Measurements from ENCODE around the gene DOCK10. TPM values are rescaled to one million over a fixed set of nuclear protein-coding genes. Genes with fewer than 3 reads are reported as not detected.
"Not testable (repeated sequence)": the region's sequence is repeated elsewhere in the genome, so short reads cannot be mapped to it uniquely, and the experiment has no call there.

The DOCK10 gene
- total RNA-seq, 1 donor from 2014 or later: 107 TPM

DNA sequence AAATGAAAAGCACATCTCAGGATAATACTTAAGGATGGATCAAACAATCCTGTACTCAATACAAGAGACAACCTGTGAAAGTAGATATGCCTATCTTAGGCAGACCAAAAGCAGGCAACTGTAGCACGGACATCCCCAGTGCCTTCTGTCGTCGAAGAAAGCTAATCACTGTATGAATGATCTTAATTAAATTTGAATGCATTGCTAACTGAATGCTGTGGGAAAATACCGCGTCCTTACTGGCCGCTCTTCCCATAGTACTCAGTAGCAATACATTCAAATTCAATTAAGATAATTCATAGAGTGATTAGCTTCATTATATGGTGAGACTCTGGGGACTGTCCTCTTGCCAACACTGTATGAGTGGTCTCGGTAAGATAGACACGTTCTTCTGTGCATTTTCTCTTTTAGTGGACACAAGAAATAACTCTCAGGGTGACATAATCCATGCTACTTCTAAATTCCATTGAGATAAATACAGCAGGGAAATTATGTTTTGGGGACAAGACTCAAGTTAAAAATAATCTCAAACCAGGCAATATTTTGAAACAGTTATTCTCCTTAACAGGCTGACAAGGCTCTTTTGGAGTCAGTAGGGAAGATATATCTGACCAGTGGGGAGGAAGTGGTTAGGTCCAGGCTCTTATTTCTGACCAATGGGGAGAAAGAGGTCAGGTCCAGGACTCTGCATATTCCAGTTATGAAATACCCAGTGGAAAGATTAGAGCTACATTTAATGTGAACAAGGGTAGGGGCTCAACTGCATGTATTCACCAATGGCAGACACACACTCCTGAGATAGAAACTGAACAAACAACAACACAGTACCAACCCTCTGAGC, 97.3 kb downstream of the DOCK10 start:
- H3K27me3 Mint-ChIP-seq (ENCODE audit: low read depth): no peaks in the 10 kb centered on the region
- no peak for DNase-seq (ENCODE audit: low spot score)
- H3K4me3 Mint-ChIP-seq (ENCODE audit: low read depth): peak overlapping the region; percentile 83
- peaks cover 46% of the 10 kb centered on the region for H3K36me3 Mint-ChIP-seq (ENCODE audit: low read depth)
- H3K27ac Mint-ChIP-seq: peak overlapping the region; percentile 84
- H3K9me3 Mint-ChIP-seq: no peaks in the 10 kb centered on the region
- intact Hi-C loops (cut with micrococcal nuclease): no loop called here
- H3K4me1 Mint-ChIP-seq (ENCODE audit: low read depth): peaks cover 75% of the 10 kb centered on the region

DNA sequence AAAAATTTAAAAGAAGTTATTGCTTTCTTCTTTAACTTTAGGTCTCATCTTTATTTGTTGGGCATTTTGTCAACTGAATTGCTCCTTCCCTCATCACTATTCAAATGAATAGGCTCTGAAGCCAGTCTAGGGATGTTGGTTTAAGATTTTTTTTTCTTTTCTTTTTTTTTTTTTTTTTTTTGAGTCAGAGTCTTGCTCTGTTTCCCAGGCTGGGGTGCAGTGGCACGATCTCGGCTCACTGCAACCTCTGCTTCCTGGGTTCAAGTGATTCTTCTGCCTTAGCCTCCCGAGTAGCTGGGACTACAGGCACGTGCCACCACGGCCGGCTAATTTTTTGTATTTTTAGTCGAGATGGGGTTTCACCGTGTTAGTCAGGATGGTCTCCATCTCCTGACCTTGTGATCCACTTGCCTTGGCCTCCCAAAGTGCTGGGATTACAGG, 98.6 kb downstream of the DOCK10 start:
- H3K9me3 Mint-ChIP-seq; H3K27me3 Mint-ChIP-seq (ENCODE audit: low read depth): not testable (repeated sequence)
- Mint-ChIP-seq H3K36me3 (ENCODE audit: low read depth) (peaks cover 43% of the 10 kb centered on the region), H3K27ac (peak overlapping the region; percentile 84), H3K4me3 (ENCODE audit: low read depth) (peak overlapping the region; percentile 83), H3K4me1 (ENCODE audit: low read depth) (peaks cover 71% of the 10 kb centered on the region)
- intact Hi-C loops (cut with micrococcal nuclease): loop anchor here (1.0 kb wide), 1 partner anchor 18 kb away; no protein-coding TSS in a partner anchor
- peak; percentile 48 for DNase-seq (ENCODE audit: low spot score)

DNA sequence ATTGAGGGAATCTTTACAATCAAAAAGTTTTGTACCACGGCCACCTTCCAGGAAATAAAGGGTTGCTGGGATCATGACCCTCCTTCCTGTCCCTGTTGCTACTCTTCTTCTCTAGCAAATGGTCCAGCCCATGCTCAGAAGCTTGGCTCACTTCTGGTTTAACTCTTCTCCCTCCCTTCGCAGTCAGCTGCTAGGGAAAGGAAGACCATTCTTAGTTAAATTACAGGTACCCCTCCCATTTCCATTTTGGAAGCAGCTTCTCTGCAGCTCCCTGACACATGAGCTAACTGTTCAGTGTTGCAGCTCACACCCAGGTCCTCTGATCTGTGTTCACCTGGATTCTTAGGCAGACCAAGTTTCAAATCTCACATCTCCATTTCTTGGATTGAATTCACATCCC, 100.3 kb downstream of the DOCK10 start:
- H3K9me3 Mint-ChIP-seq: no peaks in the 10 kb centered on the region

DNA sequence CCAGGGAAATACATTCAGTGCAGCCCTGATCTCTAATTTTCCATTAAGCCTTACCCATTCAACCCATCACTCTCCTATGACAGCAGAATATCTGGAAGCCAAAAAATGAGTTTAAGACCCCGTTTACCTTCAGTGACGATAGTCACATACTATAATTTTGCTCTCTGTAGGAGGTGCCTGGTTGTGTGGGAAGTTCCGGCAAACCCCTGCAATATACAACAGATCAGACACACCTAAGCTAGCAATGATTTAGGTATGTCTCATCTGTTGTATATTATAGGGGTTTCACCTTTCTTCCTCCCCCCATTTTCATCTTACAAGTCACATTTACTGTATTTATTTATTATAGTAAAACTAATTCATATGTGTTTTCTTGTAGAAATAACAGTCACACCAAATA, 101.7 kb downstream of the DOCK10 start:
- H3K4me1 Mint-ChIP-seq (ENCODE audit: low read depth): peaks cover 74% of the 10 kb centered on the region
- no peaks in the 10 kb centered on the region for H3K9me3 Mint-ChIP-seq
- H3K27me3 Mint-ChIP-seq (ENCODE audit: low read depth): no peaks in the 10 kb centered on the region
- no peak for DNase-seq (ENCODE audit: low spot score)
- no peak overlapping the region for H3K4me3 Mint-ChIP-seq (ENCODE audit: low read depth)
- peaks cover 47% of the 10 kb centered on the region for H3K36me3 Mint-ChIP-seq (ENCODE audit: low read depth)
- H3K27ac Mint-ChIP-seq: no peak overlapping the region
- intact Hi-C loops (cut with micrococcal nuclease): no loop called here

More for the DNA sequence above, 100.3 kb downstream of the DOCK10 start:
- Mint-ChIP-seq H3K36me3 (ENCODE audit: low read depth) (peaks cover 49% of the 10 kb centered on the region), H3K27ac (peak overlapping the region; percentile 61), H3K4me1 (ENCODE audit: low read depth) (peaks cover 72% of the 10 kb centered on the region), H3K27me3 (ENCODE audit: low read depth) (no peaks in the 10 kb centered on the region), H3K4me3 (ENCODE audit: low read depth) (peak overlapping the region; percentile 40)
- intact Hi-C loops (cut with micrococcal nuclease): no loop called here
- DNase-seq (ENCODE audit: low spot score): no peak

DNA sequence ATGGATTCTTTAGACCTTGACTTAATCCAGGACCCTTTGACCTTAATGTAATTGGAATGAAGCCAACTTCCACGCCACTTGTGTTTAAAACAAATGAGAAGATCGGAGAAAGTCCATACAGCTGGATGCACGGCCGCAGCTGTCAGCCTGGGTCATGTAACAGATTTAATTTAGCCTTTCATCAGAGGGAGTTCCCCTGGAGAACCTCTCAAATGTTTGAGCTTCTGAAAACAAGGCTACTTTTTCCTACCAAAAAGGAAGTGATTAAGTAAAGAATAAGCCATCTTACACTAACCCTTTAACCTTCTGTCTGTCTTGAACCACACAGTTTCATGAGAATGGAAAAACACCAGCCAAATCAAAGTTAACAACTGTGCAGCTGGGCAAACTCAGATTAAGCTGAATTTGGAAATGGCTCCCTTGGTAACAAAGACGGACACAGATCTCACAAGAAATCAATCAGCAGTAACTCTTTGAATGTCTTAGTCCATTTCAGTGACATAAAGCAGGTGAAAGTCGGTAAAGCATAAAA, 103.6 kb downstream of the DOCK10 start:
- peaks cover 41% of the 10 kb centered on the region for H3K36me3 Mint-ChIP-seq (ENCODE audit: low read depth)
- intact Hi-C loops (cut with micrococcal nuclease): loop anchor here (1.0 to 2.0 kb wide), 5 partner anchors 8 to 64 kb away; no protein-coding TSS in a partner anchor
- H3K4me1 Mint-ChIP-seq (ENCODE audit: low read depth): peaks cover 74% of the 10 kb centered on the region
- no peaks in the 10 kb centered on the region for H3K9me3 Mint-ChIP-seq
- peak overlapping the region; percentile 80 for H3K27ac Mint-ChIP-seq
- no peak for DNase-seq (ENCODE audit: low spot score)
- H3K4me3 Mint-ChIP-seq (ENCODE audit: low read depth): peak overlapping the region; percentile 62
- H3K27me3 Mint-ChIP-seq (ENCODE audit: low read depth): no peaks in the 10 kb centered on the region

DNA sequence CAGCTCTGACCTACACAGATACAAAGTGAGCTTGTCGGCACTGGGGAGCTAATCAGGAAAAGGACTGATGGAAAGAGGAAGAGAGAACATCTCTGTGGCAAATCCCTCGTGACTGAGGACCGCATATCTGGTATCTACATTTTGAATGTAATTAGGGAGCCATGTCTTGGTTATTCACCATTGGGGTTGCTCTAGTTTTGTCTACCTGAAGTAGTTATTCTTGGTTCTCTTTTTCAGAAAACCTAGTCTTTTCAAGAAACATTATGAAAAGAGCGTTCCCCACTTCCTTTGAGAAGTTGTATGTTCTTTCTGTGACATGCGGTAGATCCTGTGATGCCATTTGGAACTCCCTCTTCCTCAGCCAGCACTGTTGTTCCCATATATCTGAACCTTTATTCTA, 104.4 kb downstream of the DOCK10 start:
- H3K4me1 Mint-ChIP-seq (ENCODE audit: low read depth): peaks cover 77% of the 10 kb centered on the region
- H3K27me3 Mint-ChIP-seq (ENCODE audit: low read depth): no peaks in the 10 kb centered on the region
- intact Hi-C loops (cut with micrococcal nuclease): loop anchor here (1.0 to 2.0 kb wide), 5 partner anchors 8 to 65 kb away; no protein-coding TSS in a partner anchor
- peak overlapping the region; percentile 80 for H3K27ac Mint-ChIP-seq
- no peaks in the 10 kb centered on the region for H3K9me3 Mint-ChIP-seq
- peaks cover 45% of the 10 kb centered on the region for H3K36me3 Mint-ChIP-seq (ENCODE audit: low read depth)
- H3K4me3 Mint-ChIP-seq (ENCODE audit: low read depth): peak overlapping the region; percentile 41
- DNase-seq (ENCODE audit: low spot score): no peak

DNA sequence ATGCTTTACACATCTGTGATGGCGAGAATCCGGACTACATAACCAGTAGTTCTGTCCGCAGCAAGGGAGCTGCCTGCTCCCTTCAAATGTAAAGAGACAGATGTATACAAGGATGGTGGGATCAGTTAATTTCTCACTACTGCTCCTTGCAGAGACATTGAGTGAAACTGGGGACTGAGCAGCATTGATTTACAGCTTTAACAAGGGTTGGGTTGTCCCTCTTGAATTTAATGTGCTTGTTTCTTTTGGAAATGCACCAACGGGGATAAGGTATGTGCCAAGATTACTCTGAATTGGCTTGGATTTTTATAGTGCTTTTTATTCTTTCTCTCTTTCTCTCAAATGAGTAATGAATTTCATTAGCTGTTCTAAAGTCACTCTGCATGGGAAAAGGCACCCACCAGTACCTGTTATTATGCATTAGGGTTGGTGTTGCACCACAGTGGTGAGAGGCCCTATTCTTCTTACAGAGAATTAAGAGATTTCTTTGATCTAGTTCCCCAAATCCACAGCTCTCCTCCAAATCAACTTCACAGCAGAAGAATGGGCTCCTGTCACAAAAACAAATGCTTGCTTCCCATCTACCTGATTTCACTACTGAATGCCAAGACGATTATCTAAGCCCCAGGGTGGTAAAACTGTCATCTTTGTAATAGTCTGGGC, 107.6 kb downstream of the DOCK10 start:
- Mint-ChIP-seq H3K36me3 (ENCODE audit: low read depth) (peaks cover 58% of the 10 kb centered on the region), H3K4me3 (ENCODE audit: low read depth) (no peak overlapping the region), H3K4me1 (ENCODE audit: low read depth) (peaks cover 83% of the 10 kb centered on the region), H3K9me3 (no peaks in the 10 kb centered on the region), H3K27ac (peak overlapping the region; percentile 36), H3K27me3 (ENCODE audit: low read depth) (no peaks in the 10 kb centered on the region)
- no peak for DNase-seq (ENCODE audit: low spot score)
- intact Hi-C loops (cut with micrococcal nuclease): no loop called here

DNA sequence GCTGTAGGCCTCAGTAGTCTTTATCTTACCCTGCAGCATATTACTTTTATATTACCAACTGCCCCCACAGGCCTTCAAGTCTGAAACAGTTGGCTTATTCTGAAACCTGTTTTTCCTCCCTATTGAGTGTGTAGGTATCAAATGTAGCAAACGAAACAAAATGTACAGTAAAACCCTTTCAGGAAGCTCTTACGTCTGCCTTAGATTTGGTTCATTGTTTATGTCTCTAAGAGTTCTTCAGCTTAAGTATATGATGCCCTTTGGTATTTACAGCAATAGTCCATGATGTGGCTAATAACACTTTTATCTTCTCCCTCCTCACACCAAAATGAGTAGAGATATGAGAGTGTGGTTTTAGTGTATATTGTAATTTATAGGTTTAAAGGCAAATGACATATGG, 108.8 kb downstream of the DOCK10 start:
- intact Hi-C loops (cut with micrococcal nuclease): no loop called here
- H3K9me3 Mint-ChIP-seq: no peaks in the 10 kb centered on the region
- H3K27ac Mint-ChIP-seq: peak overlapping the region; percentile 23
- no peak for DNase-seq (ENCODE audit: low spot score)
- H3K27me3 Mint-ChIP-seq (ENCODE audit: low read depth): no peaks in the 10 kb centered on the region
- H3K36me3 Mint-ChIP-seq (ENCODE audit: low read depth): peaks cover 67% of the 10 kb centered on the region
- no peak overlapping the region for H3K4me3 Mint-ChIP-seq (ENCODE audit: low read depth)
- H3K4me1 Mint-ChIP-seq (ENCODE audit: low read depth): peaks cover 87% of the 10 kb centered on the region

DNA sequence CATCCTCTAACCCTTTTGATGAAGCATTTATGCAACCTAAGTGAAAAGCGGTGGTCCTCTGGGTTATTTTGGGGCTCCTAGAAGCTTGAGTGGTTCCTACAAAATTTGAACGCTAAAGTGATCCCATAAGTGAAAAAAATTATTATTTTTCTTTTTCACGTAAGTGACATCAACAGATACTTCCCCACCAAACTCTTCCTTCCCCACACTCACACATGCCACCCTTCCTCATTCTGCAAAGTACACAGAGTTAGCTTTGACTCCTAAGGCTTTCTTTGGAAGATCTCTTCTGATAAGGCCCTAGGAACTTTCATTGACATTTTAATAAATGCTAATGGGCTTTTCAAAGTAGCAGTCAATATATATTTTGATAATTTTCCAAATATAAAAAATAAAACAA, 109.7 kb downstream of the DOCK10 start:
- DNase-seq (ENCODE audit: low spot score): no peak
- Mint-ChIP-seq H3K27ac (peak overlapping the region; percentile 39), H3K27me3 (ENCODE audit: low read depth) (no peaks in the 10 kb centered on the region), H3K36me3 (ENCODE audit: low read depth) (peaks cover 70% of the 10 kb centered on the region), H3K9me3 (no peaks in the 10 kb centered on the region), H3K4me3 (ENCODE audit: low read depth) (peak overlapping the region; percentile 30), H3K4me1 (ENCODE audit: low read depth) (peaks cover 87% of the 10 kb centered on the region)
- intact Hi-C loops (cut with micrococcal nuclease): no loop called here

DNA sequence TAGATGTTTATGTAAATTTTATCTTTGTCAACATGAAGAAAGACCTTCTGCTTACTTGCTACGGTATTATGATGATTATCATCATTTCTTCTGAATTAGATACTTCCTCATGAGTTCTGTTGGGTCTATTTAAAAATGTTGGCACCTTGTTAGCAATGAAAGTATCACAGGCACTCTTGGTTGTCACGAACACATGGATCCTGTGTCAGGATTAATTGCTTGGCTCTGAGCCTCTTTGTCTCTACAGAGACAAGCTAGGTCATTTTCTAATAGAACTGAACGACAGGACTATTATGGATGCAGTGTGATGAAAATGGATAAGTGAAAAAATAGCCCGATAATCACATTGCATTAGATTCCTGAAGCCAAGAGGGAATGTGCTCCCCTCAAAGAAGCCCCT, 110.3 kb downstream of the DOCK10 start:
- Mint-ChIP-seq H3K27ac (peak overlapping the region; percentile 65), H3K27me3 (ENCODE audit: low read depth) (no peaks in the 10 kb centered on the region), H3K4me3 (ENCODE audit: low read depth) (peak overlapping the region; percentile 9), H3K9me3 (no peaks in the 10 kb centered on the region), H3K36me3 (ENCODE audit: low read depth) (peaks cover 74% of the 10 kb centered on the region), H3K4me1 (ENCODE audit: low read depth) (peaks cover 88% of the 10 kb centered on the region)
- intact Hi-C loops (cut with micrococcal nuclease): loop anchor here (2.0 kb wide), 1 partner anchor 71 kb away; no protein-coding TSS in a partner anchor
- no peak for DNase-seq (ENCODE audit: low spot score)

DNA sequence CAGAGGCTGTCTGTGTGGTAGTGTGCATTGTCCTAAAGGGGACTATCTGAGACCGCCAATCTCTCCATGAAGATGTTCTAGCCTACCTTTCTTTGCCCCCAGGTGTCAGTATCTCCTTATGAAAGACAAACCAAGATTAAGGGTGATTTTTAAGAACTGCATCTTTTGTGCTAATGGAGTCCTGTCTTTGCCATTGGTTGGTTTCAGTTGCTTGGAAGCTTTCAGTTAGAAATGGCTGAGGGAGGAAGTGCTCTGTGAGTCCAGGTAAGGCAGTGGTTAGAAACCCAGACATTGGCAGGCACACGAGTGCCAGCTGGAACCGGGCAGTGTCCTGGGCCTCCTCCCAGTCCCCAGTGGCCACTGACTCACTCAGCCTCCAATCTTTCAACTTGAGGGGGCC, 111.3 kb downstream of the DOCK10 start:
- Mint-ChIP-seq H3K4me1 (ENCODE audit: low read depth) (peaks cover 91% of the 10 kb centered on the region), H3K4me3 (ENCODE audit: low read depth) (peak overlapping the region; percentile 56), H3K9me3 (no peaks in the 10 kb centered on the region), H3K27me3 (ENCODE audit: low read depth) (no peaks in the 10 kb centered on the region), H3K27ac (peak overlapping the region; percentile 88), H3K36me3 (ENCODE audit: low read depth) (peaks cover 79% of the 10 kb centered on the region)
- no peak for DNase-seq (ENCODE audit: low spot score)
- intact Hi-C loops (cut with micrococcal nuclease): loop anchor here (1.0 to 2.0 kb wide), 2 partner anchors 7 to 72 kb away; no protein-coding TSS in a partner anchor

DNA sequence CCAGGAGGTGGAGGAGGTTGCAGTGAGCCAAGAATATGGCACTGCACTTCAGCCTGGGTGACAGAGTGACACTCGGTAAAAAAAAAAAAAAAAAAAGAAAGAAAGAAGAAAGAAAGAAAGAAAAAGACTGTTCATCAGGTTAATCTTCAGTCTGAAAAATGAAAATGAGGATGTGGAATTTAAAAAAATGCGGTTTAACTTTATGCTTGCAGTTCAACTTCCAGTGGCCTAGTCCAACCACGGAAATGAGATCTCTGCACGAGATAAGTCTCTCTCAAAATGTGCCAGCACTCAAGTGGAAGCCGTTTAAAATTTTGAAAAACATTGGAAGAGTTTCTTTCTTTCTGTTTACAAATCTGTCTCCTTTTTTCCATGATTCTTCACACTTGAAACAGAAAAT, 112.1 kb downstream of the DOCK10 start:
- peaks cover 82% of the 10 kb centered on the region for H3K36me3 Mint-ChIP-seq (ENCODE audit: low read depth)
- no peak for DNase-seq (ENCODE audit: low spot score)
- no peaks in the 10 kb centered on the region for H3K27me3 Mint-ChIP-seq (ENCODE audit: low read depth)
- peaks cover 95% of the 10 kb centered on the region for H3K4me1 Mint-ChIP-seq (ENCODE audit: low read depth)
- intact Hi-C loops (cut with micrococcal nuclease): loop anchor here (1.0 to 2.0 kb wide), 2 partner anchors 8 to 73 kb away; no protein-coding TSS in a partner anchor
- no peaks in the 10 kb centered on the region for H3K9me3 Mint-ChIP-seq
- H3K4me3 Mint-ChIP-seq (ENCODE audit: low read depth): peak overlapping the region; percentile 56
- H3K27ac Mint-ChIP-seq: peak overlapping the region; percentile 99

Measured in activated T-helper 2 cell treated with anti-CD3 and anti-CD28 coated beads, Interferon-gamma antibody, Interleukin-2, Interleukin-4, amounts not matched to agents 10 μg/mL and 5 μg/mL and 100 μg/mL, durations not matched to agents 14 hours and 24 hours and 36 hours (primary cell).